ENCODE measurements around the gene PRKCI.
"Not testable (repeated sequence)": the region's sequence is repeated elsewhere in the genome, so short reads cannot be mapped to it uniquely, and the experiment has no call there.

The PRKCI gene

GRCh38 chr3:170221924-170222646 lies at the start of gene PRKCI:
PRKCI (plus strand) TSS chr3:170222424; CDS start chr3:170222670, 246 bp downstream.
- H3K27ac ChIP-seq = peak within 1 kb of the TSS; percentile 78 to 99 (median 97)

GRCh38 chr3:170178651-170179050 lies 43.6 kb upstream of the PRKCI start:
- peak overlapping the region in 2 of 21 experiments; percentile 11 to 100 for H3K27ac ChIP-seq
- H3K4me3 ChIP-seq = no peak overlapping the region

More at GRCh38 chr3:170221924-170222646, at the start of gene PRKCI:
- peak within 1 kb of the TSS; percentile 70 to 96 (median 88) for H3K4me3 ChIP-seq

- Histone ChIP-seq H3K27ac (peak overlapping the region in 9 of 21 experiments; percentile 12 to 100 (median 98)), H3K4me3 (peak overlapping the region in 3 of 7 experiments; percentile 73 to 99 (median 84))
Measured at GRCh38 chr3:170179432-170179831, 42.8 kb upstream of the PRKCI start.

GRCh38 chr3:170180079-170180907 lies 41.9 kb upstream of the PRKCI start:
- Histone ChIP-seq H3K4me3 (peak overlapping the region; percentile 73 to 99 (median 84)), H3K27ac (peak overlapping the region; percentile 89 to 100 (median 98))

GRCh38 chr3:170180908-170181885 lies 41.0 kb upstream of the PRKCI start, which contains the start of gene PHC3:
PHC3 (minus strand) TSS chr3:170181733; CDS start chr3:170181715, 18 bp downstream.
- peak within 1 kb of the TSS; percentile 73 to 99 (median 84) for H3K4me3 ChIP-seq
- peak within 1 kb of the TSS; percentile 89 to 100 (median 98) for H3K27ac ChIP-seq

GRCh38 chr3:170189398-170190256 lies 32.6 kb upstream of the PRKCI start:
- Histone ChIP-seq H3K4me3 (no peak overlapping the region), H3K27ac (no peak overlapping the region)

GRCh38 chr3:170195759-170196158 lies 26.5 kb upstream of the PRKCI start:
- H3K4me3 ChIP-seq, H3K27ac ChIP-seq: not testable (repeated sequence)

GRCh38 chr3:170196833-170197232 lies 25.4 kb upstream of the PRKCI start:
- H3K4me3 ChIP-seq = no peak overlapping the region
- H3K27ac ChIP-seq = no peak overlapping the region

GRCh38 chr3:170200987-170201386 lies 21.2 kb upstream of the PRKCI start:
- Histone ChIP-seq H3K27ac (no peak overlapping the region), H3K4me3 (no peak overlapping the region)

GRCh38 chr3:170201527-170201926 lies 20.7 kb upstream of the PRKCI start:
- Histone ChIP-seq H3K4me3 (no peak overlapping the region), H3K27ac (no peak overlapping the region)

- Histone ChIP-seq H3K4me3 (no peak overlapping the region), H3K27ac (no peak overlapping the region)
Measured at GRCh38 chr3:170203457-170203856, 18.8 kb upstream of the PRKCI start.

GRCh38 chr3:170204023-170204472 lies 18.2 kb upstream of the PRKCI start:
- no peak overlapping the region for H3K27ac ChIP-seq

GRCh38 chr3:170204509-170204908 lies 17.7 kb upstream of the PRKCI start:
- H3K4me3 ChIP-seq = no peak overlapping the region

More at GRCh38 chr3:170204023-170204472, 18.2 kb upstream of the PRKCI start:
- H3K4me3 ChIP-seq = no peak overlapping the region

GRCh38 chr3:170205302-170205701 lies 16.9 kb upstream of the PRKCI start:
- no peak overlapping the region for H3K4me3 ChIP-seq
- no peak overlapping the region for H3K27ac ChIP-seq

More at GRCh38 chr3:170204509-170204908, 17.7 kb upstream of the PRKCI start:
- H3K27ac ChIP-seq = no peak overlapping the region

GRCh38 chr3:170206164-170206762 lies 16.0 kb upstream of the PRKCI start:
- not testable (repeated sequence) for H3K4me3 ChIP-seq, H3K27ac ChIP-seq

- Histone ChIP-seq H3K27ac (no peak overlapping the region), H3K4me3 (no peak overlapping the region)
Measured at GRCh38 chr3:170207717-170208116, 14.5 kb upstream of the PRKCI start.

- Histone ChIP-seq H3K4me3 (no peak overlapping the region), H3K27ac (no peak overlapping the region)
Measured at GRCh38 chr3:170211668-170212067, 10.6 kb upstream of the PRKCI start.

- H3K4me3 ChIP-seq = no peak overlapping the region
Measured at GRCh38 chr3:170219850-170220249, 2.4 kb upstream of the PRKCI start.

More at GRCh38 chr3:170219850-170220249, 2.4 kb upstream of the PRKCI start:
- no peak overlapping the region for H3K27ac ChIP-seq

Measured in skin epidermis (tissue), 12 donors.